GM12878 (cell line): Measurements from ENCODE around the gene SYNRG. TPM values are rescaled to one million over a fixed set of nuclear protein-coding genes. Genes with fewer than 3 reads are reported as not detected.

Source experiments
- ATAC-seq: fragments of 200-7000 bp; cut with Tn5 transposase; 3 replicates; pipeline ENCODE4 v1.9.1; 2020; ENCODE audit warnings: mild to moderate bottlenecking, moderate library complexity
- BruUV-seq: library from RNA; stranded (reverse); fragments of 400-500 nt; replicated peaks from 2 replicates; lab custom pipeline; 2021; lab: Mats Ljungman, UMichigan
- CTCF ChIA-PET: fragments of 300-600 bp; sonication (Branson Sonifier 250); formaldehyde crosslinking; extraction: SDS; loops from one replicate; lab custom pipeline; 2021; ENCODE audit warnings: inconsistent platforms; lab: Yijun Ruan, JAX
- POLR2A ChIA-PET: fragments of 350-600 bp; formaldehyde crosslinking; extraction: SDS; loops from one replicate; lab custom pipeline; 2021; ENCODE audit warnings: inconsistent platforms; lab: Charles Lee
- RAD21 ChIA-PET: fragments of 300-600 bp; sonication (Branson Sonifier 250); formaldehyde crosslinking; loops from one replicate; lab custom pipeline; 2023; ENCODE audit warnings: antibody characterized with exemption; ENCODE audit not compliant: unreplicated experiment; lab: Charles Lee
- SMC1A ChIA-PET: fragments of 300-600 bp; sonication (Branson Sonifier 250); formaldehyde crosslinking; loops from one replicate; lab custom pipeline; 2023; ENCODE audit not compliant: unreplicated experiment, uncharacterized antibody; lab: Charles Lee
- DNase-seq: peaks from one replicate; pipeline ENCODE4 v3.0.0-alpha.2; 2011; ENCODE audit warnings: low read depth, low spot score
- FAIRE-seq: peaks from 3 replicates; lab custom pipeline; 2011; peaks lifted over from hg19 to GRCh38; lab: Jason Lieb, UNC
- H2AFZ ChIP-seq: 2 replicates; pipeline ENCODE4 v1.6.0; 2011; ENCODE audit warnings: low read depth, low read length, control low read depth; ENCODE audit not compliant: control insufficient read depth
- H3K27ac ChIP-seq: 2 replicates; pipeline ENCODE4 v1.5.1; 2011; ENCODE audit warnings: control low read depth; ENCODE audit not compliant: control insufficient read depth, insufficient read depth
- H3K27me3 ChIP-seq, 2 experiments: replicated peaks in 1 of 2; 2 replicates each; pipeline versions ENCODE4 v1.6.0 to v1.6.1; 2011; ENCODE audit warnings: low read length in 1 of 2; ENCODE audit not compliant: control insufficient read depth in 2 of 2, insufficient read depth in 2 of 2
- H3K36me3 ChIP-seq, 2 experiments: 2 replicates each; pipeline ENCODE4 v1.5.1; 2011; ENCODE audit warnings: low read length in 1 of 2; ENCODE audit not compliant: control insufficient read depth in 2 of 2, insufficient read depth in 2 of 2
- H3K4me1 ChIP-seq: 2 replicates; pipeline ENCODE4 v1.6.1; 2011; ENCODE audit warnings: mild to moderate bottlenecking, low read length, moderate library complexity, mixed read lengths; ENCODE audit not compliant: control insufficient read depth, insufficient read depth
- H3K4me2 ChIP-seq: 2 replicates; pipeline ENCODE4 v1.6.0; 2011; ENCODE audit warnings: control low read depth; ENCODE audit not compliant: control insufficient read depth, insufficient read depth
- H3K4me3 ChIP-seq: fragments of 200-600 bp; sonication (generic); 2 replicates; pipeline ENCODE4 v1.5.1; 2016
- H3K79me2 ChIP-seq: 2 replicates; pipeline ENCODE4 v1.6.0; 2011; ENCODE audit warnings: low read length; ENCODE audit not compliant: control insufficient read depth, insufficient read depth
- H3K9ac ChIP-seq: 2 replicates; pipeline ENCODE4 v1.8.0; 2011; ENCODE audit warnings: low read length, control low read depth, mixed read lengths; ENCODE audit not compliant: control insufficient read depth, insufficient read depth
- H3K9me3 ChIP-seq: replicated peaks from 3 replicates; pipeline ENCODE4 v1.5.1; 2011; ENCODE audit warnings: mild to moderate bottlenecking, low read length; ENCODE audit not compliant: control insufficient read depth, insufficient read depth
- H4K20me1 ChIP-seq: 2 replicates; pipeline ENCODE4 v1.6.0; 2011; ENCODE audit not compliant: control insufficient read depth, insufficient read depth
- CEBPB ChIP-seq, 2 experiments: fragments of 150-350 bp in 1 of 2; IDR thresholded peaks; 2 replicates each; pipeline ENCODE4 v1.6.1; 2012 to 2014; ENCODE audit warnings: low read depth in 2 of 2, low read length in 2 of 2, borderline replicate concordance in 1 of 2, inconsistent platforms in 1 of 2
- KLF5 ChIP-seq: fragments of 450-650 bp; IDR thresholded peaks from 2 replicates; pipeline ENCODE4 v1.6.1; 2014; ENCODE audit warnings: mild to moderate bottlenecking; ENCODE audit not compliant: partially characterized antibody
- LARP7 ChIP-seq: fragments of 450-650 bp; IDR thresholded peaks from 2 replicates; pipeline ENCODE4 v1.6.1; 2017; ENCODE audit warnings: mild to moderate bottlenecking
- MTA3 ChIP-seq: IDR thresholded peaks from 2 replicates; pipeline ENCODE4 v1.6.1; 2012; ENCODE audit warnings: low read length, inconsistent platforms, borderline replicate concordance
- NR2C1 ChIP-seq: fragments of 450-650 bp; IDR thresholded peaks from 2 replicates; pipeline ENCODE4 v1.6.1; 2017; ENCODE audit warnings: antibody characterized with exemption, mild to moderate bottlenecking, moderate library complexity
- PAX8 ChIP-seq: fragments of 450-650 bp; IDR thresholded peaks from 2 replicates; pipeline ENCODE4 v1.6.1; 2017; ENCODE audit warnings: mild to moderate bottlenecking, moderate library complexity
- PRDM15 ChIP-seq: fragments of 450-650 bp; formaldehyde crosslinking; IDR thresholded peaks from 2 replicates; pipeline ENCODE4 v1.4.0; 2020; ENCODE audit warnings: mild to moderate bottlenecking, moderate library complexity
- ZNF622 ChIP-seq: fragments of 450-650 bp; IDR thresholded peaks from 2 replicates; pipeline ENCODE4 v1.6.1; 2017; ENCODE audit warnings: mild to moderate bottlenecking, inconsistent platforms
- WGBS: methylation state at CpG from one replicate; pipeline ENCODE4 v1.1.6; 2016; ENCODE audit warnings: low lambda C conversion rate; ENCODE audit not compliant: insufficient replicate concordance, insufficient coverage; ENCODE audit errors: missing lambda C conversion rate; 5-methylcytosine and 5-hydroxymethylcytosine counted together
- in situ Hi-C: fragments of 300-500 bp; cut with MboI; formaldehyde crosslinking; loops from 9 replicates; pipeline ENCODE4 v1.14.3; 2018; ENCODE audit warnings: mixed read lengths
- intact Hi-C: fragments of 100-400 bp; cut with micrococcal nuclease; formaldehyde crosslinking; loops from one replicate; pipeline ENCODE4 v1.14.2; 2022; ENCODE audit not compliant: unreplicated experiment
- polyA plus RNA-seq, 11 experiments: library from polyadenylated mRNA; depleted of rRNA in 4 of 11; unstranded in 6 of 11; stranded (reverse) in 5 of 11; fragments of >200 nt; fragmentation: Nextera tagmentation in 4 of 11; fragmentation: Illumina TruSeq in 1 of 11; extraction: Ambion mirVana in 4 of 11; extraction: Trizol in 1 of 11; gene quantifications; 1 replicate in 1 of 11; 2 replicates in 10 of 11; pipeline versions ENCODE4 v1.2.1 to v1.2.3, GENCODE V29; 2011 to 2016; ENCODE audit warnings: inconsistent platforms in 2 of 11, missing spikeins in 2 of 11, low read depth in 1 of 11
- total RNA-seq, 4 experiments: library from RNA; depleted of rRNA in 3 of 4; stranded (reverse); fragments of >200 nt in 3 of 4; fragmentation: Illumina TruSeq in 1 of 4; extraction: Trizol in 1 of 4; gene quantifications; 2 replicates each; pipeline versions ENCODE4 v1.2.1 to v1.2.3, GENCODE V29; 2013 to 2021
- TF ChIP-seq, protein P1 (sequence below), 3 experiments: IDR thresholded peaks in 2 of 3; conservative IDR thresholded peaks in 1 of 3; 2 replicates each; pipeline ENCODE4 v1.5.1; 2011; ENCODE audit warnings: low read depth in 3 of 3, low read length in 3 of 3, mild to moderate bottlenecking in 3 of 3, control low read depth in 2 of 3, moderate library complexity in 2 of 3, inconsistent platforms in 1 of 3, mixed read lengths in 1 of 3; ENCODE audit not compliant: control insufficient read depth in 2 of 3, insufficient read depth in 1 of 3; ENCODE audit errors: extremely low read depth in 1 of 3

The SYNRG gene
- total and polyA plus RNA-seq, 10 of the 15 experiments (the other 5 are each of a cell fraction or from before 2014, with no cell fraction given): 5.2 to 40.4 (median 26.7) TPM

- H4K20me1 ChIP-seq: no peaks in the 10 kb centered on the region
- ChIA-PET RAD21 (interaction anchor here (0.5 kb wide), 1 partner anchor 42 kb away, joined by 4 read pairs; no protein-coding TSS in a partner anchor), CTCF (interaction anchor here (1.4 to 2.5 kb wide), 2 partner anchors 16 to 29 kb away, joined by 3 to 7 read pairs; no protein-coding TSS in a partner anchor), SMC1A (interaction anchor here (1.4 kb wide), 1 partner anchor 12 kb away, joined by 3 read pairs; no protein-coding TSS in a partner anchor), POLR2A (no interaction called here)
- FAIRE-seq (no peak), DNase-seq (no peak), ATAC-seq (no peak)
- H2AFZ ChIP-seq: no peak overlapping the region
- no peaks in the 10 kb centered on the region for H3K4me1 ChIP-seq
- 72% methylated on average over 6 of the region's 6 CpGs for WGBS
- no peaks in the 10 kb centered on the region for H3K27me3 ChIP-seq
- in situ Hi-C loops: no loop called here
- no peaks in the 10 kb centered on the region for H3K9me3 ChIP-seq
- intact Hi-C loops: no loop called here
- H3K27ac ChIP-seq: no peak overlapping the region
- no peak overlapping the region for H3K9ac ChIP-seq
- H3K4me2 ChIP-seq: no peak overlapping the region
- TF ChIP-seq PAX8 (no peak), KLF5 (no peak), ZNF622 (no peak), CEBPB (IDR thresholded peaks at IDR 0.05; ENCODE audit: borderline replicate concordance in 1 of 2, low read depth in 2 of 2, low read length in 2 of 2) (no peak), NR2C1 (no peak), LARP7 (no peak), PRDM15 (CRISPR knock-in tag) (no peak), MTA3 (no peak)
- TF ChIP-seq, protein P1, sequence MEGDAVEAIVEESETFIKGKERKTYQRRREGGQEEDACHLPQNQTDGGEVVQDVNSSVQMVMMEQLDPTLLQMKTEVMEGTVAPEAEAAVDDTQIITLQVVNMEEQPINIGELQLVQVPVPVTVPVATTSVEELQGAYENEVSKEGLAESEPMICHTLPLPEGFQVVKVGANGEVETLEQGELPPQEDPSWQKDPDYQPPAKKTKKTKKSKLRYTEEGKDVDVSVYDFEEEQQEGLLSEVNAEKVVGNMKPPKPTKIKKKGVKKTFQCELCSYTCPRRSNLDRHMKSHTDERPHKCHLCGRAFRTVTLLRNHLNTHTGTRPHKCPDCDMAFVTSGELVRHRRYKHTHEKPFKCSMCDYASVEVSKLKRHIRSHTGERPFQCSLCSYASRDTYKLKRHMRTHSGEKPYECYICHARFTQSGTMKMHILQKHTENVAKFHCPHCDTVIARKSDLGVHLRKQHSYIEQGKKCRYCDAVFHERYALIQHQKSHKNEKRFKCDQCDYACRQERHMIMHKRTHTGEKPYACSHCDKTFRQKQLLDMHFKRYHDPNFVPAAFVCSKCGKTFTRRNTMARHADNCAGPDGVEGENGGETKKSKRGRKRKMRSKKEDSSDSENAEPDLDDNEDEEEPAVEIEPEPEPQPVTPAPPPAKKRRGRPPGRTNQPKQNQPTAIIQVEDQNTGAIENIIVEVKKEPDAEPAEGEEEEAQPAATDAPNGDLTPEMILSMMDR (IDR thresholded peaks at IDR 0.05 in 2 of 3, conservative IDR thresholded peaks at IDR 0.05 in 1 of 3; ENCODE audit: control insufficient read depth in 2 of 3, extremely low read depth in 1 of 3, insufficient read depth in 1 of 3, low read depth in 3 of 3, low read length in 3 of 3): no peak
- H3K4me3 ChIP-seq: no peak overlapping the region
- TSS peak; percentile 47 for BruUV-seq
- H3K36me3 ChIP-seq: peaks cover 3 to 23% of the 10 kb centered on the region in 2 experiments
- no peaks in the 10 kb centered on the region for H3K79me2 ChIP-seq
These were observed 55.7 kb downstream of the SYNRG start for GRCh38 chr17:37553401-37553966.
